Neural cell (in vitro differentiated cells): Measurements from ENCODE around the gene ZNF597. TPM values are rescaled to one million over a fixed set of nuclear protein-coding genes. Genes with fewer than 3 reads are reported as not detected.

Source experiments
- H2AFZ ChIP-seq: fragments of 200-600, 300-800 bp; sonication (generic), shearing (Covaris generic); 2 replicates; pipeline ENCODE4 v1.6.0; 2014; ENCODE audit warnings: low read depth, mild to moderate bottlenecking, antibody characterized with exemption, low read length, moderate library complexity
- H3F3A ChIP-seq: fragments of 200-600 bp; shearing (Covaris generic); 2 replicates; pipeline ENCODE4 v1.6.1; 2016; ENCODE audit warnings: mild to moderate bottlenecking, moderate library complexity, mixed read lengths, antibody characterized with exemption, low read length; ENCODE audit not compliant: insufficient read depth, poor library complexity, severe bottlenecking
- H3K27ac ChIP-seq: fragments of 200-600, 300-800 bp; sonication (generic), shearing (Covaris generic); 2 replicates; pipeline ENCODE4 v1.5.1; 2014; ENCODE audit warnings: mild to moderate bottlenecking, low read length, moderate library complexity
- H3K27me3 ChIP-seq: fragments of 300-800, 200-600 bp; sonication (generic), shearing (Covaris generic); 2 replicates; pipeline ENCODE4 v1.6.0; 2014; ENCODE audit warnings: mild to moderate bottlenecking, low read depth, low read length, moderate library complexity; ENCODE audit not compliant: insufficient read depth
- H3K36me3 ChIP-seq: fragments of 300-800, 200-600 bp; sonication (generic), shearing (Covaris generic); 2 replicates; pipeline ENCODE4 v1.5.1; 2014; ENCODE audit warnings: mild to moderate bottlenecking, antibody characterized with exemption, low read length, moderate library complexity; ENCODE audit not compliant: insufficient read depth
- H3K4me2 ChIP-seq: fragments of 300-800, 200-600 bp; sonication (generic), shearing (Covaris generic); 2 replicates; pipeline ENCODE4 v1.6.0; 2014; ENCODE audit warnings: mild to moderate bottlenecking, low read length
- H3K4me3 ChIP-seq: fragments of 300-800, 200-600 bp; sonication (generic), shearing (Covaris generic); 2 replicates; pipeline ENCODE4 v1.5.1; 2014; ENCODE audit warnings: mild to moderate bottlenecking, low read length, moderate library complexity
- H3K79me2 ChIP-seq: fragments of 200-600 bp; shearing (Covaris generic); replicated peaks from 2 replicates; pipeline ENCODE4 v1.6.0; 2014; ENCODE audit warnings: mild to moderate bottlenecking, low read length, moderate library complexity; ENCODE audit not compliant: insufficient read depth
- H3K9ac ChIP-seq: fragments of 300-800, 200-600 bp; sonication (generic), shearing (Covaris generic); 2 replicates; pipeline ENCODE4 v1.6.1; 2016; ENCODE audit warnings: mild to moderate bottlenecking, low read length, mixed read lengths
- H3K9me2 ChIP-seq: fragments of 200-600 bp; shearing (Covaris generic); 2 replicates; pipeline ENCODE4 v1.6.1; 2016; ENCODE audit warnings: mild to moderate bottlenecking, low read length, mixed read lengths; ENCODE audit not compliant: insufficient read depth
- H3K9me3 ChIP-seq: fragments of 200-600, 300-800 bp; sonication (generic), shearing (Covaris generic); 2 replicates; pipeline ENCODE4 v1.6.1; 2016; ENCODE audit warnings: mild to moderate bottlenecking, mixed run types, low read length, moderate library complexity, mixed read lengths
- H4K20me1 ChIP-seq: fragments of 200-600 bp; shearing (Covaris generic); 2 replicates; pipeline ENCODE4 v1.6.1; 2016; ENCODE audit warnings: mild to moderate bottlenecking, mixed run types; ENCODE audit not compliant: insufficient read depth
- CTCF ChIP-seq: fragments of 450-650 bp; IDR thresholded peaks from 2 replicates; pipeline ENCODE4 v1.5.1; 2014; ENCODE audit warnings: antibody characterized with exemption, mild to moderate bottlenecking, moderate library complexity; ENCODE audit not compliant: poor library complexity, severe bottlenecking
- EP300 ChIP-seq: fragments of 450-650 bp; conservative IDR thresholded peaks from 2 replicates; pipeline ENCODE4 v1.6.1; 2014; ENCODE audit warnings: antibody characterized with exemption, mild to moderate bottlenecking, moderate library complexity; ENCODE audit not compliant: poor library complexity, severe bottlenecking
- EZH2 ChIP-seq: fragments of 200-600, 300-800 bp; shearing (Covaris generic), sonication (generic); IDR thresholded peaks from 2 replicates; pipeline ENCODE4 v1.6.1; 2014; ENCODE audit warnings: antibody characterized with exemption, low read length, borderline replicate concordance, mild to moderate bottlenecking; ENCODE audit not compliant: insufficient read depth, poor library complexity, severe bottlenecking
- MXI1 ChIP-seq: fragments of 450-650 bp; conservative IDR thresholded peaks from 2 replicates; pipeline ENCODE4 v1.6.1; 2014; ENCODE audit warnings: antibody characterized with exemption, mild to moderate bottlenecking; ENCODE audit not compliant: poor library complexity, severe bottlenecking
- POLR2AphosphoS5 ChIP-seq: IDR thresholded peaks from 2 replicates; pipeline ENCODE4 v1.6.1; 2012
- RAD21 ChIP-seq: fragments of 450-650 bp; conservative IDR thresholded peaks from 2 replicates; pipeline ENCODE4 v1.6.1; 2014; ENCODE audit warnings: antibody characterized with exemption, mild to moderate bottlenecking, moderate library complexity
- REST ChIP-seq: IDR thresholded peaks from 2 replicates; pipeline ENCODE4 v1.6.1; 2012; ENCODE audit warnings: borderline replicate concordance
- SMC3 ChIP-seq: fragments of 450-650 bp; conservative IDR thresholded peaks from 2 replicates; pipeline ENCODE4 v1.6.1; 2014; ENCODE audit warnings: antibody characterized with exemption, mild to moderate bottlenecking, moderate library complexity; ENCODE audit not compliant: poor library complexity
- TAF1 ChIP-seq: IDR thresholded peaks from 2 replicates; pipeline ENCODE4 v1.6.1; 2012; ENCODE audit warnings: low read depth
- polyA plus RNA-seq: library from polyadenylated mRNA; depleted of rRNA; stranded (reverse); fragments of >200 nt; gene quantifications from 2 replicates; pipeline ENCODE4 v1.2.3, GENCODE V29; 2014

ZNF597 gene
- polyA plus RNA-seq, 1 donor from 2014 or later, result 2.0 TPM

GRCh38 chr16:3444032-3444388 lies 706 bp upstream of the ZNF597 start:
- no peaks in the 10 kb centered on the region for H3K36me3 ChIP-seq
- H2AFZ ChIP-seq, result peak overlapping the region; percentile 46
- H3K27ac ChIP-seq, result peak overlapping the region; percentile 75
- H3K4me3 ChIP-seq, result peak overlapping the region; percentile 71
- H3K9me3 ChIP-seq, result no peaks in the 10 kb centered on the region
- H3K9me2 ChIP-seq, result no peaks in the 10 kb centered on the region
- H3K27me3 ChIP-seq, result no peaks in the 10 kb centered on the region
- TF ChIP-seq POLR2AphosphoS5 (no peak), RAD21 (no peak), TAF1 (no peak), CTCF (no peak), EZH2 (no peak), EP300 (no peak)
- no peaks in the 10 kb centered on the region for H4K20me1 ChIP-seq
- H3K9ac ChIP-seq, result peak overlapping the region; percentile 74
- H3K4me2 ChIP-seq, result no peak overlapping the region
- no peaks in the 10 kb centered on the region for H3F3A ChIP-seq
- peaks cover 10% of the 10 kb centered on the region for H3K79me2 ChIP-seq

- H4K20me1 ChIP-seq, result no peaks in the 10 kb centered on the region
- no peaks in the 10 kb centered on the region for H3K36me3 ChIP-seq
- H3K9me3 ChIP-seq, result no peaks in the 10 kb centered on the region
- H3K4me2 ChIP-seq, result no peak overlapping the region
- no peak overlapping the region for H3K27ac ChIP-seq
- no peak overlapping the region for H3K4me3 ChIP-seq
- H3K9me2 ChIP-seq, result no peaks in the 10 kb centered on the region
- H3K79me2 ChIP-seq, result peaks cover 6% of the 10 kb centered on the region
- no peaks in the 10 kb centered on the region for H3F3A ChIP-seq
- TF ChIP-seq CTCF (no peak), TAF1 (no peak), EP300 (no peak), SMC3 (no peak), MXI1 (no peak), REST (no peak), RAD21 (no peak), EZH2 (no peak), POLR2AphosphoS5 (no peak)
- H3K27me3 ChIP-seq, result no peaks in the 10 kb centered on the region
- no peak overlapping the region for H3K9ac ChIP-seq
- no peak overlapping the region for H2AFZ ChIP-seq
Observed at GRCh38 chr16:3439637-3440036, 3.7 kb downstream of the ZNF597 start.
